Hepatocyte (in vitro differentiated cells): ENCODE measurements around the gene HES3.

ENCODE experiments used
- CTCF ChIP-seq: fragments of 200-600 bp; sonication (generic); IDR thresholded peaks from 2 replicates; pipeline ENCODE4 v1.5.1; 2016; ENCODE audit warnings: antibody characterized with exemption, mild to moderate bottlenecking; ENCODE audit not compliant: poor library complexity
- EZH2phosphoT487 ChIP-seq: fragments of 200-600 bp; sonication (generic); IDR thresholded peaks from one replicate; pipeline ENCODE4 v1.6.1; 2018; ENCODE audit warnings: antibody characterized with exemption, mild to moderate bottlenecking, low read depth, moderate library complexity; ENCODE audit not compliant: unreplicated experiment, severe bottlenecking

GRCh38 chr1:6271554-6271953 is 27.6 kb downstream of the HES3 start:
- TF ChIP-seq CTCF (no peak), EZH2phosphoT487 (no peak)
